ENCODE data around the gene SYT11. TPM values are rescaled to one million over a fixed set of nuclear protein-coding genes. Genes with fewer than 3 reads are reported as not detected.

SYT11 gene
- total and polyA plus RNA-seq, 4 donors = 0.49 to 1.2 (median 0.76) TPM

- Histone ChIP-seq H3K9me3 (ENCODE audit: control insufficient read depth in 4 of 4, low read length in 3 of 4) (no peaks in the 10 kb centered on the region), H3K4me3 (ENCODE audit: low read depth in 1 of 3, low read length in 3 of 3) (no peak overlapping the region), H3K27ac (ENCODE audit: low read depth in 1 of 2, low read length in 2 of 2) (no peak overlapping the region), H3K4me1 (ENCODE audit: control insufficient read depth in 4 of 4, insufficient read depth in 4 of 4, low read length in 3 of 4) (peaks cover 12 to 38% (median 24%) of the 10 kb centered on the region in 4 donors), H3K9ac (ENCODE audit: low read depth in 1 of 2, low read length in 2 of 2) (no peak overlapping the region), H3K27me3 (ENCODE audit: control insufficient read depth in 4 of 4, insufficient read depth in 4 of 4, low read length in 3 of 4) (no peaks in the 10 kb centered on the region), H3K36me3 (ENCODE audit: control insufficient read depth in 4 of 4, insufficient read depth in 3 of 4, low read depth in 1 of 4, low read length in 3 of 4) (peaks cover 15 to 43% (median 40%) of the 10 kb centered on the region in 4 donors)
- TF ChIP-seq GABPA (IDR thresholded peaks at IDR 0.05 in 1 of 2, conservative IDR thresholded peaks at IDR 0.05 in 1 of 2) (no peak), RXRA (IDR thresholded peaks at IDR 0.05) (no peak), MAX (IDR thresholded peaks at IDR 0.05) (no peak), YY1 (IDR thresholded peaks at IDR 0.05) (no peak)
- DNase-seq (ENCODE audit: low spot score) = no peak
- WGBS = 87% methylated on average over 7 of the region's 7 CpGs
Measured at GRCh38 chr1:155931332-155932038, 72.1 kb downstream of the SYT11 start.

GRCh38 chr1:155932081-155932480, 72.7 kb downstream of the SYT11 start:
- no peak overlapping the region for H3K9ac ChIP-seq (ENCODE audit: low read depth in 1 of 2, low read length in 2 of 2)
- H3K27ac ChIP-seq (ENCODE audit: low read depth in 1 of 2, low read length in 2 of 2) = no peak overlapping the region

More at GRCh38 chr1:155932081-155932480, 72.7 kb downstream of the SYT11 start:
- Histone ChIP-seq H3K4me1 (ENCODE audit: control insufficient read depth in 4 of 4, insufficient read depth in 4 of 4, low read length in 3 of 4) (peaks cover 12 to 38% (median 24%) of the 10 kb centered on the region in 4 donors), H3K27me3 (ENCODE audit: control insufficient read depth in 4 of 4, insufficient read depth in 4 of 4, low read length in 3 of 4) (no peaks in the 10 kb centered on the region), H3K36me3 (ENCODE audit: control insufficient read depth in 4 of 4, insufficient read depth in 3 of 4, low read depth in 1 of 4, low read length in 3 of 4) (peaks cover 11 to 37% (median 34%) of the 10 kb centered on the region in 4 donors), H3K9me3 (ENCODE audit: control insufficient read depth in 4 of 4, low read length in 3 of 4) (no peaks in the 10 kb centered on the region), H3K4me3 (ENCODE audit: low read depth in 1 of 3, low read length in 3 of 3) (no peak overlapping the region)
- WGBS = 73% methylated on average over 1 of the region's 1 CpG
- TF ChIP-seq REST (IDR thresholded peaks at IDR 0.05) (no peak), MAX (IDR thresholded peaks at IDR 0.05) (no peak), CTCF (IDR thresholded peaks at IDR 0.05; ENCODE audit: low read depth, low read length, missing input control) (no peak), TAF1 (conservative IDR thresholded peaks at IDR 0.05) (no peak), ZBTB33 (IDR thresholded peaks at IDR 0.05) (no peak), GABPA (IDR thresholded peaks at IDR 0.05 in 1 of 2, conservative IDR thresholded peaks at IDR 0.05 in 1 of 2) (no peak), YY1 (IDR thresholded peaks at IDR 0.05) (no peak), JUND (IDR thresholded peaks at IDR 0.05) (no peak), FOXA2 (IDR thresholded peaks at IDR 0.05) (no peak), HNF4G (IDR thresholded peaks at IDR 0.05) (no peak), NR2F2 (IDR thresholded peaks at IDR 0.05) (no peak), ATF3 (IDR thresholded peaks at IDR 0.05) (no peak), FOXA1 (IDR thresholded peaks at IDR 0.05) (no peak), EGR1 (IDR thresholded peaks at IDR 0.05; ENCODE audit: low read depth in 2 of 2) (no peak), SP1 (IDR thresholded peaks at IDR 0.05) (no peak), HNF4A (conservative IDR thresholded peaks at IDR 0.05) (no peak)
- no peak for DNase-seq (ENCODE audit: low spot score)
